Measurements from ENCODE around the gene METTL26.
A peak's percentile ranks its signal among the peaks of the same experiment; 100 is the strongest.

Gene METTL26

GRCh38 chr16:674968-675883, 39.1 kb upstream of the METTL26 start, which contains the start of gene RHBDL1:
Gene RHBDL1, plus strand, starts transcription at chr16:675671. Its CDS starts 120 bp downstream, at chr16:675791.
- DNase-seq: no peak

GRCh38 chr16:674214-674881, 38.2 kb upstream of the METTL26 start:
- DNase-seq: no peak

GRCh38 chr16:673399-673991, 37.4 kb upstream of the METTL26 start:
- no peak for DNase-seq

GRCh38 chr16:672851-673250, 36.7 kb upstream of the METTL26 start:
- DNase-seq: no peak

GRCh38 chr16:672371-672770, 36.3 kb upstream of the METTL26 start:
- DNase-seq: no peak

GRCh38 chr16:671353-672131, 35.4 kb upstream of the METTL26 start:
- DNase-seq: no peak

- DNase-seq: no peak
These were observed 34.6 kb upstream of the METTL26 start for GRCh38 chr16:670485-671352.

- DNase-seq: no peak
These were observed 33.6 kb upstream of the METTL26 start for GRCh38 chr16:669666-670065.

- no peak for DNase-seq
These were observed 32.5 kb upstream of the METTL26 start for GRCh38 chr16:668519-669171.

- peak; percentile 93 to 94 for DNase-seq
These were observed 31.8 kb upstream of the METTL26 start, which contains the start of gene RHOT2 for GRCh38 chr16:667780-668518. Gene RHOT2, plus strand, starts transcription at chr16:668132. Its CDS starts 68 bp downstream, at chr16:668200.

- DNase-seq: no peak
These were observed 31.1 kb upstream of the METTL26 start for GRCh38 chr16:667113-667779.

- no peak for DNase-seq
These were observed 30.5 kb upstream of the METTL26 start for GRCh38 chr16:666572-666971.

- no peak for DNase-seq
These were observed 26.5 kb upstream of the METTL26 start for GRCh38 chr16:662597-662996.

GRCh38 chr16:662095-662494, 26.0 kb upstream of the METTL26 start:
- no peak for DNase-seq

GRCh38 chr16:661184-661821, 25.2 kb upstream of the METTL26 start:
- DNase-seq: no peak

- peak; percentile 68 to 77 for DNase-seq
These were observed 24.5 kb upstream of the METTL26 start for GRCh38 chr16:660459-661183.

- no peak for DNase-seq
These were observed 24.0 kb upstream of the METTL26 start for GRCh38 chr16:660132-660458.

- no peak for DNase-seq
These were observed 23.5 kb upstream of the METTL26 start for GRCh38 chr16:659618-660017.

Data from CD4-positive, alpha-beta T cell treated with Interleukin-4 for 1 hour (primary cell).